PC-9 (cell line): Measurements from ENCODE around the gene S100A5. TPM values are rescaled to one million over a fixed set of nuclear protein-coding genes. Genes with fewer than 3 reads are reported as not detected.

ENCODE experiments used
- BruUV-seq: library from RNA; stranded (reverse); fragments of 400-500 nt; replicated peaks from 2 replicates; lab custom pipeline; 2021; lab: Mats Ljungman, UMichigan
- CTCF ChIA-PET: fragments of 300-600 bp; sonication (Branson Sonifier 250); formaldehyde crosslinking; loops from one replicate; lab custom pipeline; 2022; ENCODE audit warnings: antibody characterized with exemption; lab: Charles Lee
- POLR2A ChIA-PET: fragments of 300-600 bp; sonication (Branson Sonifier 250); formaldehyde crosslinking; loops from one replicate; lab custom pipeline; 2022; ENCODE audit warnings: antibody characterized with exemption; ENCODE audit not compliant: unreplicated experiment; lab: Charles Lee
- DNase-seq, 2 experiments: peaks; one replicate each; pipeline versions ENCODE4 v3.0.0 to v3.0.0-alpha.2; 2015 to 2022; ENCODE audit warnings: mixed read lengths in 1 of 2
- H2AFZ ChIP-seq: fragments of 200-600 bp; sonication (generic); 2 replicates; pipeline ENCODE4 v1.8.1; 2017; ENCODE audit warnings: antibody characterized with exemption
- H3F3A ChIP-seq: fragments of 200-600 bp; sonication (generic); 2 replicates; pipeline ENCODE4 v1.8.1; 2017; ENCODE audit warnings: antibody characterized with exemption, mild to moderate bottlenecking, low read depth; ENCODE audit not compliant: insufficient read depth
- H3K27ac ChIP-seq: fragments of 200-600 bp; sonication (generic); 2 replicates; pipeline ENCODE4 v1.6.1; 2016; ENCODE audit warnings: mixed run types
- H3K27me3 ChIP-seq: fragments of 200-600 bp; sonication (generic); 2 replicates; pipeline ENCODE4 v1.6.1; 2016; ENCODE audit warnings: low read depth, mixed run types; ENCODE audit not compliant: insufficient read depth
- H3K36me3 ChIP-seq: fragments of 200-600 bp; sonication (generic); 2 replicates; pipeline ENCODE4 v1.6.1; 2016; ENCODE audit warnings: low read depth, mixed run types
- H3K4me1 ChIP-seq: fragments of 200-600 bp; sonication (generic); replicated peaks from 2 replicates; pipeline ENCODE4 v1.6.1; 2016; ENCODE audit warnings: mixed run types; ENCODE audit not compliant: insufficient read depth
- H3K4me2 ChIP-seq: fragments of 200-600 bp; sonication (generic); 2 replicates; pipeline ENCODE4 v1.6.1; 2017; ENCODE audit warnings: mixed run types
- H3K4me3 ChIP-seq: fragments of 200-600 bp; sonication (generic); 2 replicates; pipeline ENCODE4 v1.6.1; 2016; ENCODE audit warnings: mixed run types
- H3K79me2 ChIP-seq: fragments of 200-600 bp; sonication (generic); 2 replicates; pipeline ENCODE4 v1.6.1; 2017; ENCODE audit warnings: low read depth, mixed run types
- H3K9me2 ChIP-seq: fragments of 200-600 bp; sonication (generic); 2 replicates; pipeline ENCODE4 v1.8.1; 2017; ENCODE audit warnings: mild to moderate bottlenecking; ENCODE audit not compliant: insufficient read depth
- H3K9me3 ChIP-seq: fragments of 200-600 bp; sonication (generic); 2 replicates; pipeline ENCODE4 v1.8.1; 2016; ENCODE audit warnings: low read depth; ENCODE audit not compliant: insufficient read depth
- H4K20me1 ChIP-seq: fragments of 200-600 bp; sonication (generic); 2 replicates; pipeline ENCODE4 v1.8.1; 2017; ENCODE audit not compliant: insufficient read depth
- EZH2 ChIP-seq: fragments of 200-600 bp; sonication (generic); IDR thresholded peaks from 2 replicates; pipeline ENCODE4 v1.8.0; 2017; ENCODE audit warnings: antibody characterized with exemption, low read depth
- intact Hi-C: fragments of 100-400 bp; cut with micrococcal nuclease; formaldehyde crosslinking; loops from one replicate; pipeline ENCODE4 v1.10.0; 2022; ENCODE audit not compliant: unreplicated experiment
- total RNA-seq: library from RNA; stranded (reverse); gene quantifications from 2 replicates; pipeline ENCODE4 v1.2.3, GENCODE V29; 2021
- TF ChIP-seq, protein P1 (sequence below): fragments of 200-600 bp; sonication (generic); conservative IDR thresholded peaks from 2 replicates; pipeline ENCODE4 v1.6.1; 2017; ENCODE audit warnings: mixed run types, antibody characterized with exemption, mild to moderate bottlenecking, moderate library complexity

S100A5 gene
- total RNA-seq, 1 experiment from 2014 or later, result 11.1 TPM

DNA sequence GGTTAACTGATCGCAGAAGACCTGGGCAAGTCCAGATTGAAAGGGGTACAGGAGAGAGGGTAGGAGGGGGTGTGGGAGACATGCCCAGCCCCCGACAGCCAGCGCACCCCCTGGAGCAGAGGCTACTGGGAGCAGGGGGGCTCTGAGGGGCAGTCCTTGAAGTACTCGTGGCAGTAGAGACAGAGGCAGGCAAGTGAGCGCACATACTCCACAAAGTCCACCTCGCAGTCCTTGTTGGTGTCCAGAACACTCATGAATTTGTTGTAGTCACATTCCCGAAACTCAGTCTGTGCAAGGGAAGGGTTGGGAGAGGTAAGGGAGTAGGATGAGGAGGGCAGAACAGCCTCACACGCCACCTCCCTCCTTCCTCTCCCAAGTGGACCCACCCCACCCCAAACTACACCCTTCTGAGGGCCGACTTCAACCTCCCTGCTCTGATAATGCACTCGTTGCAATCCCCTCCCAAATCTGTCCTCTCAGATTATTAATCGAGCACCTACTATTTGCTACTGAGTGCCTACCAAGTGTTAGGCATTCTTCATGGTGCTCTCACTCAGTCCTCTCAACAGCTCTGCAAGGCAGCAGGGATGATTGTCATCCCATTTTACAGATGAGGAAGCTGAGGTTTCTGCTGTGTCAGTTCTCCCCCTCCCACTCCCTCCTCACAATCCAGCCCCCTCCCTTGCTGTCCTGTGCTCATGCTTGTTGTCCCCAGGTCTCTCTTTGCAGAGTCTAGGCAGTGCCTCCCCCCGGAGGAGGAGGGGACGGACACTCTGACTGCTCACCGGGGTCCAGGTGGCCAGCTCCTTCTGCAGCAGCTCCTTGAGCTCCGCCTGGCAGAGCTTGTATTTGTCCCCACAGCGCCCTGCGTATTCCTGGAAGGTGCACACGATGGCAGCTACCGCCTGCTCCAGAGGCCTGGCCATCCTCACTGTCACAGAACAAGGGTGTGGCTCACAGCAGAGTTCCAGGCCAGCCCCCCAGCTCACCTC is 7.1 kb upstream of the S100A5 start:
- Histone ChIP-seq H3K4me1 (peaks cover 66% of the 10 kb centered on the region), H3K9me3 (no peaks in the 10 kb centered on the region), H4K20me1 (no peaks in the 10 kb centered on the region), H3K9me2 (no peaks in the 10 kb centered on the region), H3K27ac (no peak overlapping the region), H3K79me2 (peaks cover 16% of the 10 kb centered on the region; the same call in 1 of the 2 replicates), H3K36me3 (no peaks in the 10 kb centered on the region), H3K4me2 (no peak overlapping the region), H3K4me3 (no peak overlapping the region), H3F3A (peaks cover 12% of the 10 kb centered on the region), H3K27me3 (no peaks in the 10 kb centered on the region), H2AFZ (no peak overlapping the region)
- TF ChIP-seq EZH2, result no peak
- TF ChIP-seq, protein P1, sequence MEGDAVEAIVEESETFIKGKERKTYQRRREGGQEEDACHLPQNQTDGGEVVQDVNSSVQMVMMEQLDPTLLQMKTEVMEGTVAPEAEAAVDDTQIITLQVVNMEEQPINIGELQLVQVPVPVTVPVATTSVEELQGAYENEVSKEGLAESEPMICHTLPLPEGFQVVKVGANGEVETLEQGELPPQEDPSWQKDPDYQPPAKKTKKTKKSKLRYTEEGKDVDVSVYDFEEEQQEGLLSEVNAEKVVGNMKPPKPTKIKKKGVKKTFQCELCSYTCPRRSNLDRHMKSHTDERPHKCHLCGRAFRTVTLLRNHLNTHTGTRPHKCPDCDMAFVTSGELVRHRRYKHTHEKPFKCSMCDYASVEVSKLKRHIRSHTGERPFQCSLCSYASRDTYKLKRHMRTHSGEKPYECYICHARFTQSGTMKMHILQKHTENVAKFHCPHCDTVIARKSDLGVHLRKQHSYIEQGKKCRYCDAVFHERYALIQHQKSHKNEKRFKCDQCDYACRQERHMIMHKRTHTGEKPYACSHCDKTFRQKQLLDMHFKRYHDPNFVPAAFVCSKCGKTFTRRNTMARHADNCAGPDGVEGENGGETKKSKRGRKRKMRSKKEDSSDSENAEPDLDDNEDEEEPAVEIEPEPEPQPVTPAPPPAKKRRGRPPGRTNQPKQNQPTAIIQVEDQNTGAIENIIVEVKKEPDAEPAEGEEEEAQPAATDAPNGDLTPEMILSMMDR, result no peak
- DNase-seq, result no peak
- intact Hi-C loops, result loop anchor here (2.0 kb wide), 1 partner anchor 19 kb away; no protein-coding TSS in a partner anchor
- no TSS peak for BruUV-seq
- ChIA-PET CTCF (interaction anchor here (0.6 kb wide), 1 partner anchor 15 kb away, joined by 6 read pairs; no protein-coding TSS in a partner anchor), POLR2A (interaction anchor here (0.6 kb wide), 1 partner anchor 36 kb away, joined by 7 read pairs; no protein-coding TSS in a partner anchor)

DNA sequence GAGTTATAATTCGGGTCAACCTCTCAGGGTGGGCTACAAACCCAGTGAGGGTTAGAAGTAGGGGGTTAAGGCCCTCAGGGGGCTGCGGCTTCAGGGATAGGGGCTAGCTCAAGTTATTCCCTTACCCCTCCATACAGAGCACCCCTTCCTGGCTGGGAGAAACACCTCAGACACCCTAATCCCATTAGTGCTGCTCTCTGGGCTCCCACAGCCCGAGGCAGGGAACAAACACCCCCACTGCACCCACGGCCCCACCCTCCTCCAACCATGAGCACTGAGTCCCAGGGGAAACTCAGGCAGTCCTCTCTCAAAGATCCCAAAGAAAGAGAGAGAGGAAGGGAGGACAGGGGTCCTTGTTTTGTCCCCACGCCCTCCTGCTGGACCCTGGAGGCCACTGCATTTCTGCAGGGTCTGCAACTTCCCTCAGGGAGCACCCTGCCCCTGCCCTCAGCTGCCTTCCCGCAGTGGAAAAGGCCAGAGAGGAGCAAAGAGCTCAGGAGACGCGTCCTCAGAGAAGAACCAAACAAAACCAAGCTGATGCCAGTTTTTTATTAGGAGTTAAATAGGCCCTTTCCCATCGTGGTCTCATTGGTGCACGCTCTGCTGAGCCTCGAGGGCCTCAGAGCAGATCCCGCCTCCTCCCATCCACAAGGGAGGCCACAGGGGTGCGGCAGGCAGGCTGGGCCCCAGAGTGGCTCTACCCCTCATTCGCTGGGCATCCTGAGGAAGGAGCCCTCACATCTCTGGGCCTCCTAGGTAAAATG is 6.2 kb upstream of the S100A5 start:
- no peak overlapping the region for H3K27ac ChIP-seq
- peaks cover 21% of the 10 kb centered on the region for H3F3A ChIP-seq
- no peak overlapping the region for H2AFZ ChIP-seq
- CTCF ChIA-PET, result interaction anchor here (0.6 kb wide), 1 partner anchor 9 kb away, joined by 5 read pairs; no protein-coding TSS in a partner anchor
- no peaks in the 10 kb centered on the region for H3K27me3 ChIP-seq
- peaks cover 74% of the 10 kb centered on the region for H3K4me1 ChIP-seq
- H3K4me2 ChIP-seq, result no peak overlapping the region
- no peak overlapping the region for H3K4me3 ChIP-seq
- POLR2A ChIA-PET, result interaction anchor here (2.2 kb wide), 1 partner anchor 19 kb away, joined by 26 read pairs; the partner anchor contains the start of gene S100A2
- intact Hi-C loops, result no loop called here
- no peaks in the 10 kb centered on the region for H3K9me2 ChIP-seq
- DNase-seq, result no peak
- H3K36me3 ChIP-seq, result no peaks in the 10 kb centered on the region
- H3K79me2 ChIP-seq, result peaks cover 16% of the 10 kb centered on the region; the same call in 1 of the 2 replicates
- TF ChIP-seq, protein P1, result no peak
- TF ChIP-seq EZH2, result no peak
- no peaks in the 10 kb centered on the region for H3K9me3 ChIP-seq
- no TSS peak for BruUV-seq
- H4K20me1 ChIP-seq, result no peaks in the 10 kb centered on the region

DNA sequence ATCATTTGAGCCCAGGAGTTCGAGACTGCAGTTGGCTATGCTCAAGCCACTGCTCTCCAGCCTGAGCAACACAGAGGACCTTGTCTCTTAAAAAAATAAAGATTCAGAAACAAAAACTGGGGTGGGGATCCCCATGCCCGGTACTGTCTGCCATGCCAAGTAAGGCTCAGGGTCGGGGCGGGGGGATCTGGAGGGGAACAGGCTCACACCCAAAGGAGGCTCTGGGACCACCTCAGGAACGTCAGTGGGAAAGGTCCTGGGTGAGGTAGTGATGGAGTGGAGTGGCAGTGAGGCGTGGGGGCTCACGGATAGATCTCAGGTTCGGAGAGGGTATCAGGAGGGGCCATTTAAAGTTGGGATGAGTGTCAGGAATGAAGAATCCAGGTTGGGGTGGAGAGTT is 5.6 kb upstream of the S100A5 start:
- Histone ChIP-seq H3K9me2 (no peaks in the 10 kb centered on the region), H3K4me3 (no peak overlapping the region), H3K27ac (peak overlapping the region; percentile 67; the same call in 1 of the 2 replicates), H3K79me2 (peaks cover 16% of the 10 kb centered on the region; the same call in 1 of the 2 replicates), H3K27me3 (no peaks in the 10 kb centered on the region), H3K4me2 (no peak overlapping the region), H4K20me1 (no peaks in the 10 kb centered on the region), H2AFZ (no peak overlapping the region), H3K36me3 (no peaks in the 10 kb centered on the region), H3K4me1 (peaks cover 81% of the 10 kb centered on the region), H3K9me3 (no peaks in the 10 kb centered on the region), H3F3A (peaks cover 27% of the 10 kb centered on the region)
- ChIA-PET POLR2A (interaction anchor here (0.6 to 2.2 kb wide), 2 partner anchors 20 to 22 kb away, joined by 3 to 26 read pairs; partner anchors contain the start of gene S100A2), CTCF (interaction anchor here (0.6 to 1.0 kb wide), 2 partner anchors 9 to 35 kb away, joined by 4 to 5 read pairs; no protein-coding TSS in a partner anchor)
- TF ChIP-seq, protein P1, result no peak
- no peak for TF ChIP-seq EZH2
- intact Hi-C loops, result no loop called here
- no peak for DNase-seq
- BruUV-seq, result no TSS peak
